HG02623 (cell line): ENCODE measurements around the gene FOXP1.

ENCODE experiments used
- ATAC-seq: cut with Tn5 transposase; IDR thresholded peaks from one replicate; pipeline ENCODE4 v1.9.1; 2021; ENCODE audit warnings: moderate library complexity; ENCODE audit not compliant: unreplicated experiment

FOXP1 gene

GRCh38 chr3:71202848-71203533 lies 380.5 kb downstream of the FOXP1 start:
- no peak for ATAC-seq

GRCh38 chr3:71201939-71202338 lies 381.6 kb downstream of the FOXP1 start:
- ATAC-seq, result no peak

- ATAC-seq, result no peak
These were observed 385.5 kb downstream of the FOXP1 start for GRCh38 chr3:71197841-71198565.

GRCh38 chr3:71195492-71195891 lies 388.0 kb downstream of the FOXP1 start:
- ATAC-seq, result no peak

- no peak for ATAC-seq
These were observed 388.7 kb downstream of the FOXP1 start for GRCh38 chr3:71194785-71195184.

GRCh38 chr3:71191031-71191482 lies 392.5 kb downstream of the FOXP1 start:
- ATAC-seq, result no peak

GRCh38 chr3:71189480-71189879 lies 394.0 kb downstream of the FOXP1 start:
- ATAC-seq, result no peak

GRCh38 chr3:71187715-71188114 lies 395.8 kb downstream of the FOXP1 start:
- ATAC-seq, result no peak

- no peak for ATAC-seq
These were observed 396.7 kb downstream of the FOXP1 start for GRCh38 chr3:71186801-71187200.

GRCh38 chr3:71185733-71186455 lies 397.6 kb downstream of the FOXP1 start:
- ATAC-seq, result no peak

- ATAC-seq, result no peak
These were observed 399.3 kb downstream of the FOXP1 start for GRCh38 chr3:71184252-71184651.

GRCh38 chr3:71183549-71183948 lies 400.0 kb downstream of the FOXP1 start:
- ATAC-seq, result no peak

- no peak for ATAC-seq
These were observed 403.0 kb downstream of the FOXP1 start for GRCh38 chr3:71180524-71180923.

- ATAC-seq, result no peak
These were observed 406.2 kb downstream of the FOXP1 start for GRCh38 chr3:71177375-71177774.

GRCh38 chr3:71176366-71176765 lies 407.2 kb downstream of the FOXP1 start:
- ATAC-seq, result no peak

GRCh38 chr3:71175691-71176365 lies 407.7 kb downstream of the FOXP1 start:
- no peak for ATAC-seq

- no peak for ATAC-seq
These were observed 410.6 kb downstream of the FOXP1 start for GRCh38 chr3:71172951-71173350.

GRCh38 chr3:71172189-71172588 lies 411.3 kb downstream of the FOXP1 start:
- ATAC-seq, result no peak

- no peak for ATAC-seq
These were observed 412.3 kb downstream of the FOXP1 start for GRCh38 chr3:71171247-71171646.

- ATAC-seq, result no peak
These were observed 414.6 kb downstream of the FOXP1 start for GRCh38 chr3:71168880-71169411.

- no peak for ATAC-seq
These were observed 415.3 kb downstream of the FOXP1 start for GRCh38 chr3:71168121-71168721.
